ENCODE data around the gene PRSS36.

PRSS36 gene

DNA sequence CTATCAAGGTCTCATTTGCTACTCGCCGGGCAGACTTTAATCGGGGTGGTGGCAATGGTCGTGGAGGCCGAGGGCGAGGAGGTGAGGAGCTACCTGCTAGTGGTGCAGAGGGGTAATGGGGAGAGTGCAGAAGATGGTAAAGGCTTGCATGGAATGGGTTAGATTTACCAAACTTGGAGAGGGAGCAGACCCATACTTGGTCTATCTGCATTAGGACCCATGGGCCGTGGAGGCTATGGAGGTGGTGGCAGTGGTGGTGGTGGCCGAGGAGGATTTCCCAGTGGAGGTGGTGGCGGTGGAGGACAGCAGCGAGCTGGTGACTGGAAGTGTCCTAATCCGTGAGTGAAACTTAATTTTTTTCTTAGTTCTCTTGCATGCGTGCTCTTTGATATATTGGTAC is 40.2 kb upstream of the PRSS36 start:
- no peak overlapping the region for H3K4me2 ChIP-seq (ENCODE audit: low read length)

DNA sequence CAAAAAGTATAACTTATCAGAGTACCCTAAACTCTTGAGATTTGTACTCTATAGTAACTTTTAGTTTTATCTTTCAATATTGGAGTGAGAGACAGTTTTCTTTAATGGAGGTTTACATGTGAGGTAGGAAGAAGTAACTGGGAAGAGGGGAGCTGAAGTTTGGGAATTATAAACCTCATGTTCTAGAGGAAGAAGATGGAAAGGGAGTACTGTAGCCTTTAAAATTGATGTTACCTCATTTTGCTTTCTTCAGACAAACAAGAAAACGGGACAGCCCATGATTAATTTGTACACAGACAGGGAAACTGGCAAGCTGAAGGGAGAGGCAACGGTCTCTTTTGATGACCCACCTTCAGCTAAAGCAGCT is 39.5 kb upstream of the PRSS36 start:
- no peaks in the 10 kb centered on the region for H3K4me1 ChIP-seq (ENCODE audit: control insufficient read depth, insufficient read depth, low read length)
- peaks cover 99% of the 10 kb centered on the region for H3K36me3 ChIP-seq (ENCODE audit: insufficient read depth, low read length)
- H3K27me3 ChIP-seq (ENCODE audit: control insufficient read depth, insufficient read depth, low read length): no peaks in the 10 kb centered on the region
- H3K4me2 ChIP-seq (ENCODE audit: low read length): no peak overlapping the region
- no peak overlapping the region for H3K4me3 ChIP-seq (ENCODE audit: low read length)
- H3K9me3 ChIP-seq (replicated peaks; ENCODE audit: low read length): no peaks in the 10 kb centered on the region
- no peak overlapping the region for H3K9ac ChIP-seq (ENCODE audit: low read depth, low read length)

More for the DNA sequence above, 40.2 kb upstream of the PRSS36 start:
- Histone ChIP-seq H3K9me3 (replicated peaks; ENCODE audit: low read length) (no peaks in the 10 kb centered on the region), H3K36me3 (ENCODE audit: insufficient read depth, low read length) (peaks cover 100% of the 10 kb centered on the region), H3K9ac (ENCODE audit: low read depth, low read length) (no peak overlapping the region), H3K27me3 (ENCODE audit: control insufficient read depth, insufficient read depth, low read length) (no peaks in the 10 kb centered on the region), H3K4me1 (ENCODE audit: control insufficient read depth, insufficient read depth, low read length) (no peaks in the 10 kb centered on the region), H3K4me3 (ENCODE audit: low read length) (no peak overlapping the region)

DNA sequence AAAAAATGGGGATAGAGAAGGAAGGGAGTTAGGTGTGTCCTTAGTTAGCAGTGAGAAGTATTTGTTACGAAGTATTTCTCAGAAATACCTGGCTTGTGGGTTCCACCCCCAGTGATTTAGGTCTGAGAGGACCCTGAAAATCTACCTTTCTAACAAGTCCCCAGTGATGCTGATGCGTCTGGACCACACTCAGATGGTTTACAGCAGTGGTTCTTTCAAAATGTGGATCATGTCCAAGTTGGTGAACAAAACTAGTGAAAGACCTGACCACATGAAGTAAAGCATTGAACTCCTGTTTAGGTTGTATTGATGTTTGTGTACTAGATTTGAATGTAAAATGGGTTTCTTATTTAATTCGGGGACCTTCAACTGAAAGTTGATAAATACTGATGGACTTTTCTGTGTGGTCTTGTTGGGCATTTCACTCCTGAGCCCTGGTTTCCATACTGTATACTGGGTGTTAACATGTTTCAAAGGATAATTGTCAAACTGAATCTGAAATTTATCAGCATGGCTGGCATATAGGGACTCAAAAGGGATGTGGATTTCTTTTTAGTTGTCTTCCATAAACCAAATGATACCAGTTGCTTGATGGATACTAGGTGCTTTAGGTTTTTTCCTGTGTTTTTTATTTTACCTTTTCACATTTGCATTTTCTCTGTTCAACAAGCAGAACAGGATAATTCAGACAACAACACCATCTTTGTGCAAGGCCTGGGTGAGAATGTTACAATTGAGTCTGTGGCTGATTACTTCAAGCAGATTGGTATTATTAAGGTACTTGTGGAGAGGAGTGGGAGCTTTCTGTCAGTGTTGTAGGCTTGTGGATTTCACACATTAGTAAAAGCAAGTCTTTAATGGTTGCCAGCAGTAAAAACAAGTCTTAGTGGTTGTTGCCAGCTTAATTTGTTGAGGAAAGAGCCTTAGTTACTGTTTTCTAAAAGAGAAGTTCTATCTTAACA is 38.9 kb upstream of the PRSS36 start:
- no peaks in the 10 kb centered on the region for H3K27me3 ChIP-seq (ENCODE audit: control insufficient read depth, insufficient read depth, low read length)
- peaks cover 98% of the 10 kb centered on the region for H3K36me3 ChIP-seq (ENCODE audit: insufficient read depth, low read length)
- no peak overlapping the region for H3K4me2 ChIP-seq (ENCODE audit: low read length)
- no peaks in the 10 kb centered on the region for H3K9me3 ChIP-seq (replicated peaks; ENCODE audit: low read length)
- no peak overlapping the region for H3K4me3 ChIP-seq (ENCODE audit: low read length)
- no peak overlapping the region for H3K9ac ChIP-seq (ENCODE audit: low read depth, low read length)
- peaks cover 4% of the 10 kb centered on the region for H3K4me1 ChIP-seq (ENCODE audit: control insufficient read depth, insufficient read depth, low read length)

DNA sequence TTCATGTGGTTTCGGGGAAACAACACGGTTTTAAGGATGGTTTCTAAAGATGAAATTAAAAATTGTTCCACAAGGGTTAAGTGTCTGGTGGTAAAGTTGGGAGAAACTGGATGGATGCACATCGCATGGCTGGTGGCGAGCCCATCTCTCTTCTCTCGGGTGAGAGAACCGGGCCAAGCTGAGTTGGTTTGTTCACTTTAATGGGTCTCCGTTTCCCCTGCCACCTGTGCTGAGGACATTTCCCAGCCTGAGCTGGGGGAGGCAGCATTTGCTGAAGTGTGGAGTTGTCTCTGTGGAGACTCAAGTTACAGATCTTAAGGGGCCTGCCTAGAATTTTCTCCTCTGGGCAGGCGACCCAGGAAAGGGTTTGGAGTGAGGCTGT is 37.9 kb upstream of the PRSS36 start:
- Histone ChIP-seq H3K9me3 (replicated peaks; ENCODE audit: low read length) (no peaks in the 10 kb centered on the region), H3K4me3 (ENCODE audit: low read length) (no peak overlapping the region), H3K4me1 (ENCODE audit: control insufficient read depth, insufficient read depth, low read length) (peaks cover 13% of the 10 kb centered on the region), H3K4me2 (ENCODE audit: low read length) (no peak overlapping the region), H3K27me3 (ENCODE audit: control insufficient read depth, insufficient read depth, low read length) (no peaks in the 10 kb centered on the region), H3K9ac (ENCODE audit: low read depth, low read length) (no peak overlapping the region), H3K36me3 (ENCODE audit: insufficient read depth, low read length) (peaks cover 98% of the 10 kb centered on the region)

DNA sequence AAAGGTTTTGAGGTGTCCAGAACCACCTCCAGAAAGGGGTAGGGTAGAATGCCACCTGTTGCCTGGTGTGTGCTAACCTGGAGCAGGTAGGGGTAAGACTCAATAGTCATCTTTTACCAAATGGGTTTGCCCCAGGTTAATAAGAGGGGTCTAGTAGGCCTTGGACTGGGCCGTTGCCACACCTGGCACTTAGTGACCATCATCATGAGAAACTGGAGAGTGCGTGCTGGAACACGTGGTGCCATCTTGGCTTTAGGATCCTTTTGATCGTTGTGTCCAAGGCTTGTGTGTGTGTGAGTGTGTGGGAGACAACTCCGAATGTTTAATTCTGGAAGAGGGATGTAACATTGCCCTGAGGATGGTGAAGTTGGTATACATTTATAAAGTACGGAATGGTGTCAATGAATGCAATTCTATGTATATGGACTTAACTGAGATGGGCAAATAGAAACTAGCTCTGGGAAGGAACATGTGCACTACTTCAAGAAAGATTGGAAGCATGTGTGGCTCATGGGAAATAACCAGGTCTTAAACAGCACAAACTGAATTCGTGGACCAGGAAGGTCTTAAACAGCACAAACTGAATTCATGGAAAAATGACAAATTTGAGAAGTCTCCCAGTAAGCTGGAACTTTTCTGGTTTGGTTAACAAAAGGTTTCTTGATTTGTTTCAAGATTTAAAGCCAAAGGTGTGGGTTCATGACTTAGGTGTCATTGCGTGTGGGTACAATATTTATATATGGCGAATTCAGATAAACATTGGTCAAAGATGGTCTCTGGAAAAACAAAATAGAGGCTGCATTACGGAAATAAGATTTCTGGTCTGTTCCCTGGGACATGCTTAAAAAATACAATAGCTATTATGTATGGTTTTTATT is 37.3 kb upstream of the PRSS36 start:
- H3K4me3 ChIP-seq (ENCODE audit: low read length): no peak overlapping the region
- H3K9me3 ChIP-seq (replicated peaks; ENCODE audit: low read length): no peaks in the 10 kb centered on the region
- H3K9ac ChIP-seq (ENCODE audit: low read depth, low read length): no peak overlapping the region
- peaks cover 98% of the 10 kb centered on the region for H3K36me3 ChIP-seq (ENCODE audit: insufficient read depth, low read length)
- H3K4me1 ChIP-seq (ENCODE audit: control insufficient read depth, insufficient read depth, low read length): peaks cover 19% of the 10 kb centered on the region
- no peak overlapping the region for H3K4me2 ChIP-seq (ENCODE audit: low read length)
- no peaks in the 10 kb centered on the region for H3K27me3 ChIP-seq (ENCODE audit: control insufficient read depth, insufficient read depth, low read length)

DNA sequence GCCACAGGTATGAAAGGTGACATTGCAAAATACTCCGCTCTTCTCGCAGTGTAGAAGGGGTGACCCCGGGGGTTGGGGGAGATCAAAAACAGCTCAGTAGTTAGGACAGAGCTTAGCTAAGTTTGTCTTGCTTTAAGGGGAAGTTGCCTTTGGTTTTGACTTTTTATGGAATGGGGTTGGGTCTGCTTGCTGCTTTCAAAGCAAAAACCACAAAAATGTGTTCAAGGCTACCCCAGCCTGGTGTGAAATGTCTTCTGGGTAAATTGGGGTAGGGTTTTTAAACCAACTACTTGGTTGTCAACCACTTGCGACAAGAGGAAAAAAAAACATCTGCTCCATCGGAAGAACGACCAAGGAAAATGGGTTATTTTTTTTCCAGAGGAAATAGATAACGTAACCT is 36.3 kb upstream of the PRSS36 start:
- peaks cover 19% of the 10 kb centered on the region for H3K4me1 ChIP-seq (ENCODE audit: control insufficient read depth, insufficient read depth, low read length)
- no peak overlapping the region for H3K9ac ChIP-seq (ENCODE audit: low read depth, low read length)
- no peaks in the 10 kb centered on the region for H3K27me3 ChIP-seq (ENCODE audit: control insufficient read depth, insufficient read depth, low read length)
- no peak overlapping the region for H3K4me3 ChIP-seq (ENCODE audit: low read length)
- peaks cover 96% of the 10 kb centered on the region for H3K36me3 ChIP-seq (ENCODE audit: insufficient read depth, low read length)
- H3K4me2 ChIP-seq (ENCODE audit: low read length): no peak overlapping the region
- H3K9me3 ChIP-seq (replicated peaks; ENCODE audit: low read length): no peaks in the 10 kb centered on the region

DNA sequence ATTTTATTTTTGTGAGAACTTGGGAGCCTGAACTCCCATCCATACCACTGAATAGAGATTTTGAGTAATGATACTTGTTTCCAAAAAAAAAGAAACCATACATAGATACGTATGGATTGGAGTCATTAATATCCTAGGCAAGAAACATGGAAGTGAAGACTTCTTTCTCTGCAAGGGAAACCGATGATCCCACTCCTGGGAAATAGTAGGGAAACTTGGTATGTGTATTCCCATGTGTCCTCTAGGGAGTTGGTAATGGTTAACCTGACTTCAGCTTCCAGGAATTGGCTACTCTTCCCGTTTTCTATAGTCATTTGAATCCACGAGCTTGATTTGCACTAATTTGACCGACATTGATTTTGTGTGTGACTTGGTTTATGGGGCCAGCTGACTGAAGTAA is 35.5 kb upstream of the PRSS36 start:
- H3K9ac ChIP-seq (ENCODE audit: low read depth, low read length): no peak overlapping the region
- H3K9me3 ChIP-seq (replicated peaks; ENCODE audit: low read length): no peaks in the 10 kb centered on the region
- H3K27me3 ChIP-seq (ENCODE audit: control insufficient read depth, insufficient read depth, low read length): no peaks in the 10 kb centered on the region
- no peak overlapping the region for H3K4me2 ChIP-seq (ENCODE audit: low read length)
- H3K4me1 ChIP-seq (ENCODE audit: control insufficient read depth, insufficient read depth, low read length): peaks cover 19% of the 10 kb centered on the region
- peaks cover 92% of the 10 kb centered on the region for H3K36me3 ChIP-seq (ENCODE audit: insufficient read depth, low read length)
- H3K4me3 ChIP-seq (ENCODE audit: low read length): no peak overlapping the region

DNA sequence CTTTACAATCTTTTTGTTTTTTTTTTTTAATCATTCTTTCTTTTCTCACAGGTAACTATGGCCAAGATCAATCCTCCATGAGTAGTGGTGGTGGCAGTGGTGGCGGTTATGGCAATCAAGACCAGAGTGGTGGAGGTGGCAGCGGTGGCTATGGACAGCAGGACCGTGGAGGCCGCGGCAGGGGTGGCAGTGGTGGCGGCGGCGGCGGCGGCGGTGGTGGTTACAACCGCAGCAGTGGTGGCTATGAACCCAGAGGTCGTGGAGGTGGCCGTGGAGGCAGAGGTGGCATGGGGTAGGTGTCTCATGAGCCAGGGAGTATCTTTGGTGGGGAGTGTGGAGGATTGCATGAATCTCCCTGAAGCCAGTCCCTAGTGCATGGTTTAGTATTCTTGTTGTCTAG is 35.0 kb upstream of the PRSS36 start:
- Histone ChIP-seq H3K36me3 (ENCODE audit: insufficient read depth, low read length) (peaks cover 88% of the 10 kb centered on the region), H3K9me3 (replicated peaks; ENCODE audit: low read length) (no peaks in the 10 kb centered on the region), H3K9ac (ENCODE audit: low read depth, low read length) (no peak overlapping the region), H3K4me2 (ENCODE audit: low read length) (no peak overlapping the region), H3K4me3 (ENCODE audit: low read length) (no peak overlapping the region), H3K4me1 (ENCODE audit: control insufficient read depth, insufficient read depth, low read length) (peaks cover 19% of the 10 kb centered on the region), H3K27me3 (ENCODE audit: control insufficient read depth, insufficient read depth, low read length) (no peaks in the 10 kb centered on the region)

DNA sequence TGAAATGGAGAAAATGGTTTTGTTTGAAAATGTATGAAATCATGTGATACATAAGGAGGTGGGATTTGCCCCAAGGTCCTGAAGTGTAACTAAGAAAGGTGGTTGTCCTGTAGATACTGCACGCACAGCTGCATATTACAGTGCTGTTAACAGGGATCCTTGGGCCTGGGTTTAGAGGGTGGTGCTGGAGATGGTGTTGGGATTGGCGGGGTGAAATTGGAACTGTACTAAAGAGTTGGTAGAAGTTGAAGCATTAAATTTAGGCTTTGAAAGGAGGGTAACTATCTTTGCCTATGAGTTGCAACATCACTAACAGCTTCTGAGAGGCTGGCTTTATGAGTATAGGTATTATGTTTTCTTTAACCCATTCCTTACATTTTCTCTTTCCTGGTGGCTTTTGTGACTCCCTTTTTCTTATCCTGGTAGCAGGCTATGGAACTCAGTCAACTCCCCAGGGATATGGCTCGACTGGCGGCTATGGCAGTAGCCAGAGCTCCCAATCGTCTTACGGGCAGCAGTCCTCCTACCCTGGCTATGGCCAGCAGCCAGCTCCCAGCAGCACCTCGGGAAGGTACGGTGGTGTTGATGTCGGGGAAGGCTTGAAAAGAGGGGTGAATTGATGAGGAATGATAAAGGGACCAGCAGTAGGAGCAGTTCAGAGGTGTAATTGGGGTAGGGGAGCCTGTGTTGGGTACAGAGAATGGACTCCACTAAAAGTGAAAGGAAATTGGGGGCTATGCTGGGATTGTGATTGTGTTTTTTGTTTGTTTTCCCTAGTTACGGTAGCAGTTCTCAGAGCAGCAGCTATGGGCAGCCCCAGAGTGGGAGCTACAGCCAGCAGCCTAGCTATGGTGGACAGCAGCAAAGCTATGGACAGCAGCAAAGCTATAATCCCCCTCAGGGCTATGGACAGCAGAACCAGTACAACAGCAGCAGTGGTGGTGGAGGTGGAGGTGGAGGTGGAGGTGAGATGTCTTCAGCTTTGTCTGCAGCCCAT is 33.9 kb upstream of the PRSS36 start:
- peak overlapping the region; percentile 92 for H3K4me2 ChIP-seq (ENCODE audit: low read length)
- H3K9ac ChIP-seq (ENCODE audit: low read depth, low read length): peak overlapping the region; percentile 98
- peaks cover 76% of the 10 kb centered on the region for H3K36me3 ChIP-seq (ENCODE audit: insufficient read depth, low read length)
- peak overlapping the region; percentile 93 for H3K4me3 ChIP-seq (ENCODE audit: low read length)
- H3K4me1 ChIP-seq (ENCODE audit: control insufficient read depth, insufficient read depth, low read length): peaks cover 26% of the 10 kb centered on the region
- H3K27me3 ChIP-seq (ENCODE audit: control insufficient read depth, insufficient read depth, low read length): no peaks in the 10 kb centered on the region
- H3K9me3 ChIP-seq (replicated peaks; ENCODE audit: low read length): no peaks in the 10 kb centered on the region

DNA sequence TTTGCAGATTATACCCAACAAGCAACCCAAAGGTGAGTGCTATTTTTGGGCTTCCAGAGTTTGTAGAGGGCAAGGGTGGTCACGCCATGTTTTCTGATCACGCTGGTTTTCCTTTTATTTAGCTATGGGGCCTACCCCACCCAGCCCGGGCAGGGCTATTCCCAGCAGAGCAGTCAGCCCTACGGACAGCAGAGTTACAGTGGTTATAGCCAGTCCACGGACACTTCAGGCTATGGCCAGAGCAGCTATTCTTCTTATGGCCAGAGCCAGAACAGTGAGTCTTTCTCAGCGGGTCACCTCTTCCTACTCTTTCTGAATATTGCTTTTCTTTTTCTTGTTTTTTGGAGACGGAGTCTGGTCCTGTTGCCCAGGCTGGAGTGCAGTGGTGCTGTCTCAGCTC is 32.5 kb upstream of the PRSS36 start:
- peak overlapping the region; percentile 92 for H3K4me2 ChIP-seq (ENCODE audit: low read length)
- peaks cover 26% of the 10 kb centered on the region for H3K4me1 ChIP-seq (ENCODE audit: control insufficient read depth, insufficient read depth, low read length)
- peak overlapping the region; percentile 93 for H3K4me3 ChIP-seq (ENCODE audit: low read length)
- H3K9ac ChIP-seq (ENCODE audit: low read depth, low read length): peak overlapping the region; percentile 98
- H3K36me3 ChIP-seq (ENCODE audit: insufficient read depth, low read length): peaks cover 63% of the 10 kb centered on the region
- no peaks in the 10 kb centered on the region for H3K27me3 ChIP-seq (ENCODE audit: control insufficient read depth, insufficient read depth, low read length)
- no peaks in the 10 kb centered on the region for H3K9me3 ChIP-seq (replicated peaks; ENCODE audit: low read length)

Measured in skeletal muscle satellite cell (primary cell).